H9 (cell line): ENCODE measurements around the gene KCNIP4. TPM values are rescaled to one million over a fixed set of nuclear protein-coding genes. Genes with fewer than 3 reads are reported as not detected.

Experiments
- DNase-seq: peaks from one replicate; pipeline ENCODE4 v3.0.0-alpha.2; 2017
- H2AFZ ChIP-seq: one replicate; pipeline ENCODE4 v1.6.1; 2013; ENCODE audit warnings: mild to moderate bottlenecking, low read length, control low read depth, moderate library complexity
- H2AK5ac ChIP-seq: 2 replicates; pipeline ENCODE4 v1.6.1; 2013; ENCODE audit warnings: low read length, control low read depth, mixed read lengths; ENCODE audit not compliant: insufficient read length
- H2BK120ac ChIP-seq: one replicate; pipeline ENCODE4 v1.6.1; 2013; ENCODE audit warnings: low read depth, mild to moderate bottlenecking, low read length, control low read depth, inconsistent platforms; ENCODE audit not compliant: poor library complexity, severe bottlenecking
- H2BK12ac ChIP-seq: 2 replicates; pipeline ENCODE4 v1.6.1; 2013; ENCODE audit warnings: low read length, control low read depth, mixed read lengths, low read depth; ENCODE audit not compliant: insufficient read length
- H2BK15ac ChIP-seq: 2 replicates; pipeline ENCODE4 v1.6.1; 2013; ENCODE audit warnings: low read depth, low read length, control low read depth
- H2BK20ac ChIP-seq: one replicate; pipeline ENCODE4 v1.6.1; 2013; ENCODE audit warnings: low read depth, mild to moderate bottlenecking, low read length, control low read depth, inconsistent platforms; ENCODE audit not compliant: poor library complexity, severe bottlenecking
- H2BK5ac ChIP-seq: 2 replicates; pipeline ENCODE4 v1.6.1; 2013; ENCODE audit warnings: low read length, control low read depth, mixed read lengths; ENCODE audit not compliant: insufficient read length
- H3K14ac ChIP-seq: 2 replicates; pipeline ENCODE4 v1.6.1; 2013; ENCODE audit warnings: low read length, control low read depth; ENCODE audit not compliant: insufficient read depth
- H3K18ac ChIP-seq: 2 replicates; pipeline ENCODE4 v1.6.1; 2013; ENCODE audit warnings: low read depth, mild to moderate bottlenecking, mixed read lengths, low read length, control low read depth; ENCODE audit not compliant: insufficient read length
- H3K23ac ChIP-seq: 2 replicates; pipeline ENCODE4 v1.6.1; 2013; ENCODE audit warnings: low read length, control low read depth, mixed read lengths, low read depth; ENCODE audit not compliant: insufficient read length
- H3K23me2 ChIP-seq: 2 replicates; pipeline ENCODE4 v1.6.1; 2013; ENCODE audit warnings: low read depth, mild to moderate bottlenecking, mixed read lengths, low read length, control low read depth; ENCODE audit not compliant: insufficient read length, poor library complexity, severe bottlenecking
- H3K27ac ChIP-seq: 2 replicates; pipeline ENCODE4 v1.5.1; 2013; ENCODE audit warnings: low read length, control low read depth, mixed read lengths, low read depth; ENCODE audit not compliant: insufficient read length
- H3K27me3 ChIP-seq: 2 replicates; pipeline ENCODE4 v1.6.1; 2013; ENCODE audit warnings: low read length, control low read depth, inconsistent platforms; ENCODE audit not compliant: insufficient read depth
- H3K4ac ChIP-seq: 2 replicates; pipeline ENCODE4 v1.6.1; 2013; ENCODE audit warnings: low read depth, mild to moderate bottlenecking, control low read depth, inconsistent platforms, low read length, moderate library complexity
- H3K4me1 ChIP-seq: 2 replicates; pipeline ENCODE4 v1.6.1; 2013; ENCODE audit warnings: low read length, control low read depth, inconsistent platforms; ENCODE audit not compliant: insufficient read depth
- H3K4me2 ChIP-seq: 2 replicates; pipeline ENCODE4 v1.6.1; 2013; ENCODE audit warnings: low read length, control low read depth, mixed read lengths; ENCODE audit not compliant: insufficient read length, insufficient read depth
- H3K56ac ChIP-seq: 2 replicates; pipeline ENCODE4 v1.6.1; 2013; ENCODE audit warnings: low read depth, mild to moderate bottlenecking, mixed read lengths, low read length, control low read depth; ENCODE audit not compliant: insufficient read length
- H3K79me1 ChIP-seq: 2 replicates; pipeline ENCODE4 v1.6.1; 2013; ENCODE audit warnings: low read depth, mild to moderate bottlenecking, moderate library complexity, low read length, control low read depth, inconsistent platforms; ENCODE audit not compliant: insufficient read depth, poor library complexity, severe bottlenecking
- H3K79me2 ChIP-seq: 2 replicates; pipeline ENCODE4 v1.6.1; 2013; ENCODE audit warnings: low read length, control low read depth, inconsistent platforms; ENCODE audit not compliant: insufficient read depth
- H3K9ac ChIP-seq: 2 replicates; pipeline ENCODE4 v1.6.1; 2013; ENCODE audit warnings: low read length, control low read depth, mixed read lengths; ENCODE audit not compliant: insufficient read length; ENCODE audit errors: extremely low read depth
- H3K9me3 ChIP-seq: one replicate; pipeline ENCODE4 v1.6.1; 2013; ENCODE audit warnings: low read depth, low read length, inconsistent platforms; ENCODE audit not compliant: control insufficient read depth
- H3T11ph ChIP-seq: one replicate; pipeline ENCODE4 v1.6.1; 2013; ENCODE audit warnings: mild to moderate bottlenecking, low read length, control low read depth, inconsistent platforms
- H4K20me1 ChIP-seq: one replicate; pipeline ENCODE4 v1.6.1; 2013; ENCODE audit not compliant: control insufficient read depth, insufficient read length, insufficient read depth
- H4K5ac ChIP-seq: 2 replicates; pipeline ENCODE4 v1.6.1; 2013; ENCODE audit warnings: low read depth, mild to moderate bottlenecking, mixed read lengths, low read length, control low read depth; ENCODE audit not compliant: insufficient read length
- H4K8ac ChIP-seq: replicated peaks from 2 replicates; pipeline ENCODE4 v1.6.1; 2013; ENCODE audit warnings: low read length, control low read depth, mixed read lengths, low read depth; ENCODE audit not compliant: insufficient read length
- H4K91ac ChIP-seq: 2 replicates; pipeline ENCODE4 v1.6.1; 2013; ENCODE audit warnings: low read depth, mild to moderate bottlenecking, moderate library complexity, mixed read lengths, low read length, control low read depth; ENCODE audit not compliant: insufficient read length
- H3K27ac Mint-ChIP-seq, 3 experiments: 2 replicates in 2 of 3; 3 replicates in 1 of 3; pipeline ENCODE4 v1.8.0; 2020 to 2021; ENCODE audit warnings: mixed read lengths in 3 of 3, mild to moderate bottlenecking in 1 of 3, moderate library complexity in 1 of 3
- H3K27me3 Mint-ChIP-seq: 2 replicates; pipeline ENCODE4 v1.8.0; 2021; ENCODE audit warnings: low read depth, mild to moderate bottlenecking, moderate library complexity, mixed read lengths
- H3K36me3 Mint-ChIP-seq, 3 experiments: 2 replicates in 2 of 3; 3 replicates in 1 of 3; pipeline ENCODE4 v1.8.0; 2020 to 2021; ENCODE audit warnings: low read depth in 3 of 3, mixed read lengths in 3 of 3; ENCODE audit not compliant: insufficient read depth in 1 of 3
- H3K4me1 Mint-ChIP-seq, 2 experiments: 2 replicates each; pipeline ENCODE4 v1.8.0; 2020; ENCODE audit warnings: mixed read lengths in 2 of 2
- H3K4me3 Mint-ChIP-seq, 2 experiments: 2 replicates in 1 of 2; 3 replicates in 1 of 2; pipeline ENCODE4 v1.8.0; 2020 to 2021; ENCODE audit warnings: mild to moderate bottlenecking in 2 of 2, mixed read lengths in 2 of 2, moderate library complexity in 1 of 2
- H3K9me3 Mint-ChIP-seq, 2 experiments: 2 replicates in 1 of 2; 3 replicates in 1 of 2; pipeline ENCODE4 v1.8.0; 2020; ENCODE audit warnings: mild to moderate bottlenecking in 2 of 2, mixed read lengths in 2 of 2, moderate library complexity in 1 of 2
- WGBS: extraction: QIAGEN DNeasy Blood & Tissue Kit; methylation state at CpG from one replicate; pipeline ENCODE4 v1.1.7; 2013; ENCODE audit warnings: missing lambda C conversion rate, low lambda C conversion rate, mixed read lengths; ENCODE audit not compliant: insufficient read length; ENCODE audit errors: extremely low coverage; 5-methylcytosine and 5-hydroxymethylcytosine counted together
- total RNA-seq: library from RNA; stranded (reverse); gene quantifications from 2 replicates; pipeline ENCODE4 v1.2.1, GENCODE V29; 2021
- TF ChIP-seq, protein P1 (sequence below): fragments of 200-600 bp; sonication (generic); conservative IDR thresholded peaks from 3 replicates; pipeline ENCODE4 v1.8.0; 2021; ENCODE audit warnings: antibody characterized with exemption, mild to moderate bottlenecking

KCNIP4 gene
- total RNA-seq, 1 experiment from 2014 or later = not detected

DNA sequence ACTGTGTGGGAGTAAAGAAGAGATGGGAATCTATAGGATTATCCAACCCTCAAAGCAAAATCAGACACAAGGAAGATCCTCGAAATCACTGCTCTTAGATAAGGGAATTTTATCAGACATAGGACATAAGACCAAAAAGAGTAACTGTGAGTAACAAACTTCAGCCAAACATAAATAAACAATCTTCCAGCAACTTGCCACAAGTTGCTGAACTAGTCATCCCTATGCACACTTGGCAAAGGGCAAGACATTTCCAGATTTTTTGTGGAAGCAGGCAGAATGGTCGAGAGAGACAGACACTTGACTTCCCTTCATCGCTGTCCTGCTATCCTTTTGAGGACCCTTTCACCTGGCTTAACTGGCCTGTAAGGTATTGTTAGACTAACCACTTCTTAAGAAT lies 89.6 kb downstream of the KCNIP4 start:
- peaks cover 3 to 12% (median 5%) of the 10 kb centered on the region in 3 experiments; a peak in 6 of 7 replicates for H3K36me3 Mint-ChIP-seq
- H3K27ac ChIP-seq = no peak overlapping the region
- TF ChIP-seq, protein P1, sequence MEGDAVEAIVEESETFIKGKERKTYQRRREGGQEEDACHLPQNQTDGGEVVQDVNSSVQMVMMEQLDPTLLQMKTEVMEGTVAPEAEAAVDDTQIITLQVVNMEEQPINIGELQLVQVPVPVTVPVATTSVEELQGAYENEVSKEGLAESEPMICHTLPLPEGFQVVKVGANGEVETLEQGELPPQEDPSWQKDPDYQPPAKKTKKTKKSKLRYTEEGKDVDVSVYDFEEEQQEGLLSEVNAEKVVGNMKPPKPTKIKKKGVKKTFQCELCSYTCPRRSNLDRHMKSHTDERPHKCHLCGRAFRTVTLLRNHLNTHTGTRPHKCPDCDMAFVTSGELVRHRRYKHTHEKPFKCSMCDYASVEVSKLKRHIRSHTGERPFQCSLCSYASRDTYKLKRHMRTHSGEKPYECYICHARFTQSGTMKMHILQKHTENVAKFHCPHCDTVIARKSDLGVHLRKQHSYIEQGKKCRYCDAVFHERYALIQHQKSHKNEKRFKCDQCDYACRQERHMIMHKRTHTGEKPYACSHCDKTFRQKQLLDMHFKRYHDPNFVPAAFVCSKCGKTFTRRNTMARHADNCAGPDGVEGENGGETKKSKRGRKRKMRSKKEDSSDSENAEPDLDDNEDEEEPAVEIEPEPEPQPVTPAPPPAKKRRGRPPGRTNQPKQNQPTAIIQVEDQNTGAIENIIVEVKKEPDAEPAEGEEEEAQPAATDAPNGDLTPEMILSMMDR = no peak
- no peaks in the 10 kb centered on the region for H3K4me1 Mint-ChIP-seq
- no peak overlapping the region for H3K27ac Mint-ChIP-seq
- no peak overlapping the region for H3K18ac ChIP-seq
- H2BK12ac ChIP-seq = no peak overlapping the region
- H3K9me3 Mint-ChIP-seq = peaks cover 10 to 14% of the 10 kb centered on the region in 2 experiments
- H3K14ac ChIP-seq = no peak overlapping the region
- no CpG with 5 or more reads among the region's 3 CpGs for WGBS
- no peak overlapping the region for H2AK5ac ChIP-seq
- H4K5ac ChIP-seq = no peak overlapping the region
- no peaks in the 10 kb centered on the region for H3K79me2 ChIP-seq
- H2AFZ ChIP-seq = no peak overlapping the region
- H3K79me1 ChIP-seq = no peaks in the 10 kb centered on the region
- no peaks in the 10 kb centered on the region for H4K20me1 ChIP-seq
- no peaks in the 10 kb centered on the region for H3K27me3 Mint-ChIP-seq
- H3K56ac ChIP-seq = no peak overlapping the region
- H3K4me3 Mint-ChIP-seq = no peak overlapping the region
- no peak for DNase-seq
- H3K9me3 ChIP-seq = no peaks in the 10 kb centered on the region
- H3K27me3 ChIP-seq = no peaks in the 10 kb centered on the region
- H2BK15ac ChIP-seq = no peak overlapping the region
- H4K91ac ChIP-seq = no peak overlapping the region
- no peak overlapping the region for H3K23ac ChIP-seq
- no peaks in the 10 kb centered on the region for H3K23me2 ChIP-seq
- H2BK5ac ChIP-seq = no peak overlapping the region
- no peak overlapping the region for H2BK120ac ChIP-seq
- H3T11ph ChIP-seq = no peak overlapping the region
- H2BK20ac ChIP-seq = no peak overlapping the region
- H3K4ac ChIP-seq = no peak overlapping the region
- H3K4me2 ChIP-seq = no peak overlapping the region
- no peak overlapping the region for H4K8ac ChIP-seq
- H3K4me1 ChIP-seq = no peaks in the 10 kb centered on the region
- H3K9ac ChIP-seq = no peak overlapping the region
